Kidney (tissue), 14 donors: ENCODE data around the gene C3orf20. TPM values are rescaled to one million over a fixed set of nuclear protein-coding genes. Genes with fewer than 3 reads are reported as not detected.

Experiments used
- DNase-seq, 5 donors: peaks; one replicate each; pipeline ENCODE4 v3.0.0-alpha.2; 2013 to 2020
- FAIRE-seq: peaks from 2 replicates; lab custom pipeline; 2012; peaks lifted over from hg19 to GRCh38; lab: Jason Lieb, UNC
- H3K27ac ChIP-seq, 2 donors: one replicate each; pipeline ENCODE4 v1.7.0; 2013; ENCODE audit warnings: low read depth in 2 of 2, low read length in 2 of 2, inconsistent platforms in 1 of 2
- H3K27me3 ChIP-seq: one replicate; pipeline ENCODE4 v1.7.1; 2013; ENCODE audit warnings: low read length, inconsistent platforms; ENCODE audit not compliant: control insufficient read depth, insufficient read depth
- H3K36me3 ChIP-seq, 3 donors: one replicate each; pipeline versions ENCODE4 v1.7.0 to v1.7.1; 2013; ENCODE audit warnings: low read length in 3 of 3, control low read depth in 1 of 3, inconsistent platforms in 1 of 3; ENCODE audit not compliant: insufficient read depth in 3 of 3, control insufficient read depth in 2 of 3
- H3K4me1 ChIP-seq, 3 donors: one replicate each; pipeline versions ENCODE4 v1.7.0 to v1.7.1; 2013; ENCODE audit warnings: low read length in 3 of 3, inconsistent platforms in 1 of 3, low read depth in 1 of 3; ENCODE audit not compliant: control insufficient read depth in 2 of 3, insufficient read depth in 2 of 3
- H3K4me3 ChIP-seq, 3 donors: one replicate each; pipeline versions ENCODE4 v1.7.0 to v1.8.1; 2013; ENCODE audit warnings: low read length in 3 of 3, control low read depth in 1 of 3, inconsistent platforms in 1 of 3
- H3K9ac ChIP-seq, 3 donors: one replicate each; pipeline versions ENCODE4 v1.7.0 to v1.7.1; 2013; ENCODE audit warnings: low read length in 3 of 3, control low read depth in 1 of 3, inconsistent platforms in 1 of 3
- H3K9me3 ChIP-seq, 3 donors: one replicate each; pipeline versions ENCODE4 v1.7.0 to v1.7.1; 2013; ENCODE audit warnings: low read length in 3 of 3, control low read depth in 1 of 3, inconsistent platforms in 1 of 3; ENCODE audit not compliant: control insufficient read depth in 2 of 3, insufficient read depth in 1 of 3
- intact Hi-C: fragments of 100-400 bp; cut with DNase I; formaldehyde crosslinking; loops from one replicate; pipeline ENCODE4 v1.11.1; 2022
- polyA plus RNA-seq: library from polyadenylated mRNA; stranded (reverse); fragments of 350-450 nt; fragmentation: Illumina TruSeq; extraction: RNeasy Lipid Tissue Mini Kit (QIAGEN cat#74804); gene quantifications from one replicate; pipeline ENCODE4 v1.2.3, GENCODE V29; 2014; ENCODE audit warnings: low read depth, low replicate concordance; ENCODE audit not compliant: insufficient read depth
- total RNA-seq: library from RNA; stranded (reverse); fragmentation: NEBNext Ultra II Directional; extraction: Animal tissue kit (Norgen Biotek cat#: 25700); gene quantifications from one replicate; pipeline ENCODE4 v1.2.1, GENCODE V29; 2021
- TF ChIP-seq, protein P1 (sequence below): IDR thresholded peaks from 3 replicates; pipeline ENCODE4 v1.5.1; 2012; ENCODE audit warnings: mild to moderate bottlenecking, moderate library complexity, borderline replicate concordance; ENCODE audit not compliant: insufficient read depth; ENCODE audit errors: extremely low read depth
- donor health status: control.
- donor health status: control.
- donor health status: control.
- donor health status: control.
- donor health status: control.
- donor health status: DM: yes; HTN: yes; CAD: no.
- donor health status: Normal renal cell carcinoma (clear cell type).

C3orf20 gene
- total and polyA plus RNA-seq, 2 donors from 2014 or later, result 0.16 TPM; not detected in 1

DNA sequence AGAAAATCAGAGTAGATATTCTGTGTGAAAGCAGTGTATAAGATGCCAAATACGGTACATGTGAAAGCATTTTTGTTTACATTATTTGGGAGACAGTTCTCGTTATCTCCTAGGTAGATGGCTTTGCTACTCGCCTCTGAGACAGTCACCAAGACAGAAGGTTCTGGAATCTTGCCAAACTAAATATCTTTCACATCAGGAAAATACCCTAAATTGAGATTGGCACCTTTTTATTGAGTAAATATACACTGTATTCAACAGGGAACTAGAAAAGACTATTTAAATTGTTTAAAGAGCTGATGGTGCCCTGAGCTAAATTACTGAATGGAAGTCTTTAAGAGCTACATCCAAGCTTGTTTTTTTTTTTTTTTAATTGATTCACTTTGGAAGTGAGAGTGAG lies 147.2 kb downstream of the C3orf20 start:
- Histone ChIP-seq H3K27ac (no peak overlapping the region), H3K4me3 (no peak overlapping the region), H3K4me1 (peaks cover 0 to 7% (median 6%) of the 10 kb centered on the region in 3 donors), H3K27me3 (no peaks in the 10 kb centered on the region), H3K9me3 (no peaks in the 10 kb centered on the region), H3K36me3 (no peaks in the 10 kb centered on the region), H3K9ac (no peak overlapping the region)
- FAIRE-seq, result no peak
- intact Hi-C loops, result no loop called here
- TF ChIP-seq, protein P1, sequence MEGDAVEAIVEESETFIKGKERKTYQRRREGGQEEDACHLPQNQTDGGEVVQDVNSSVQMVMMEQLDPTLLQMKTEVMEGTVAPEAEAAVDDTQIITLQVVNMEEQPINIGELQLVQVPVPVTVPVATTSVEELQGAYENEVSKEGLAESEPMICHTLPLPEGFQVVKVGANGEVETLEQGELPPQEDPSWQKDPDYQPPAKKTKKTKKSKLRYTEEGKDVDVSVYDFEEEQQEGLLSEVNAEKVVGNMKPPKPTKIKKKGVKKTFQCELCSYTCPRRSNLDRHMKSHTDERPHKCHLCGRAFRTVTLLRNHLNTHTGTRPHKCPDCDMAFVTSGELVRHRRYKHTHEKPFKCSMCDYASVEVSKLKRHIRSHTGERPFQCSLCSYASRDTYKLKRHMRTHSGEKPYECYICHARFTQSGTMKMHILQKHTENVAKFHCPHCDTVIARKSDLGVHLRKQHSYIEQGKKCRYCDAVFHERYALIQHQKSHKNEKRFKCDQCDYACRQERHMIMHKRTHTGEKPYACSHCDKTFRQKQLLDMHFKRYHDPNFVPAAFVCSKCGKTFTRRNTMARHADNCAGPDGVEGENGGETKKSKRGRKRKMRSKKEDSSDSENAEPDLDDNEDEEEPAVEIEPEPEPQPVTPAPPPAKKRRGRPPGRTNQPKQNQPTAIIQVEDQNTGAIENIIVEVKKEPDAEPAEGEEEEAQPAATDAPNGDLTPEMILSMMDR, result no peak
- DNase-seq, result no peak

Other genes starting within 250 kb of the C3orf20 start
- gene GRIP2, start 134.8 kb upstream of the C3orf20 start, total RNA-seq, result 3.0 TPM
- gene GRIP2, start 134.8 kb upstream of the C3orf20 start, polyA plus RNA-seq, result 3.2 TPM
- gene CCDC174, start 23.4 kb upstream of the C3orf20 start, total RNA-seq, result 24.7 TPM
- 21.9 TPM for gene CCDC174, start 23.4 kb upstream of the C3orf20 start, polyA plus RNA-seq
- gene FGD5, start 143.8 kb downstream of the C3orf20 start, total RNA-seq, result 40.1 TPM
- 18.7 TPM for gene FGD5, start 143.8 kb downstream of the C3orf20 start, polyA plus RNA-seq